ENCODE results near the gene LGR4.
"Not testable (repeated sequence)": the region's sequence is repeated elsewhere in the genome, so short reads cannot be mapped to it uniquely, and the experiment has no call there.

Gene LGR4

GRCh38 chr11:27331981-27332380 lies 140.6 kb downstream of the LGR4 start:
- DNase-seq: no peak

GRCh38 chr11:27330633-27331270 lies 141.8 kb downstream of the LGR4 start:
- DNase-seq: no peak

DNA sequence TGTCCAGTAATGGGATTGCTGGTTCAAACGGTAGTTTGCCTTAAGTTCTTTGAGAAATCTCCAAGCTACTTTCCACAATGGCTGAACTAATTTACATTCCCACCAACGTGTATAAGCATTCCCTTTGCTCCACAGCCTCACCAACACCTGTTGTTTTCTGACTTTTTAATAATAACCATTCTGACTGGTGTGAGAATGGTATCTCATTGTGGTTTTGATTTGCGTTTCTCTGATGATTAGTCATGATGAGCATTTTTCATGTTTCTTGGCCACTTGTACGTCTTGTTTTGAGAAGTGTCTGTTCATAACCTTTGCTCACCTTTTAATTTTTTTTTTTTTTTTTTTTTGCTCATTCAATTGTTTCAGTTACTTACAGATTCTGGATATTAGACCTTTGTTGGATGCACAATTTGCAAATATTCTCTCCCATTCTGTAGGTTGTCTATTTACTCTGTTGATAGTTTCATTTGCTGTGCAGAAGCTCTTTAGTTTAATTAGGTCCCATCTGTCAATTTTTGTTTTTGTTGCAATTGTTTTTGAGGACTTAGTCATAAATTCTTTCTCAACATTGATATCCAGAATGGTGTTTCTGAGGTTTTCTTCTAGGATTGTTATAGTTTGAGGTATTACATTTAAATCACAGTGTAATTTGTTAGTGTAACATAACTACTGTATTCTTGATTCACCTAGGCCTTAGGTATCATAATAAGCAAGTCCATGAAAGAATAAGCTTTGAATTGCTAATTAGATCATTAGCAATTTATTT lies 142.5 kb downstream of the LGR4 start:
- DNase-seq: no peak

DNA sequence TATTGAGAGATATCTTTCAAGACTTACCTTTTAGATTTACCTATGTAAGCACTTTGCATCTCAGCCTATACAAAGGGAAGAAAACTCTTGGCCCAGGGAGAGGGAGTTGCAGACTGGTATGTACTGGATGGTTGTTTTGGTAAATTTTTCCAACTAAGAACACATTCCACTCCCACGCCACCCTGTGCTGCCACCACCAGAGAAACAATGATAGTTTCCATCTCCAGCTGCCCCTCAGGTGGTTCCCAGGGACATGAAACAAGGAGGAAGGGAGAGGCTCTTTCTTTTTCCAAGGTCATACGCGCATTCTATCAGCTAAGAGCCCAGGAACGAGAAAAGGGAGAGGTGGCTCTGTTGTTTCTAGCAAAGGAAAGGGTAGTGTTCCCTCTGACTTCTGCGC lies 144.0 kb downstream of the LGR4 start:
- DNase-seq: no peak

- DNase-seq: not testable (repeated sequence)
Observed at GRCh38 chr11:27327064-27327463, 145.5 kb downstream of the LGR4 start.

- not testable (repeated sequence) for DNase-seq
Observed at GRCh38 chr11:27322196-27322595, 150.4 kb downstream of the LGR4 start.

DNA sequence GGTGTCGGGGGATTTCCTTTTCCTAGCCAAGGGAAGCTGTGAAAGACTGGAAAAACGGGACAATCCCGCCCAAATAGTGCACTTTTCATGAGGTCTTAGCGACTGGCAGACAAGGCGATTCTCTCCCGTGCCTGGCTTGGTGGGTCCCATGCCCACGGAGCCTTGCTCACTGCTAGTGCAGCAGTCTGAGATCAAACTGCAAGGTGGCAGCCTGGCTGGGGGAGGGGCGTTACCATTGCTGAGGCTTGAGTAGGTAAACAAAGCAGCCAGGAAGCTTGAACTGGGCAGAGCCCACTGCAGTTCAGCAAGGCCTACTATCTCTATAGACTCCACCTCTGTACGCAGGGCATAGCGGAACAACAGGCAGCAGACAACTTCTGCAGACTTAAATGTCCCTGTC lies 151.2 kb downstream of the LGR4 start:
- not testable (repeated sequence) for DNase-seq

DNA sequence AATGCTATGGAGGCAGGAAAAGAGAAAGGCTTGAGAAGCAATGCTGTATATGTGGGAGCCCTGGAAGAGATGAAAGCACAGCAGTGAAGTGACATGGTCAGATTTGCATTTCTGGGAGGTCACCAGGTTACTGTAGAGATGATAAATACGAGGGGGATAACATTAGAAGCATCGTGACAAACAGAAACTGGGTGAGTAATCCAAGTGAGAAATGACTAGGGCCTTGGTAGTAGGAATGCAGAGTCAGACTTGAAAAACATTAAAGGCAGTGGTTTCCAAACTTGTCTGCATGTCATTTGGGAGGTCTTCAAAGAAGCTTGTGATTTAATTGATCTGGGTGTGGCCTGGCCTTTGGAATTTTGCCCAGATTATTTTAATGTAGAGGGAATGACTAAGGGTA lies 153.5 kb downstream of the LGR4 start:
- no peak for DNase-seq

DNA sequence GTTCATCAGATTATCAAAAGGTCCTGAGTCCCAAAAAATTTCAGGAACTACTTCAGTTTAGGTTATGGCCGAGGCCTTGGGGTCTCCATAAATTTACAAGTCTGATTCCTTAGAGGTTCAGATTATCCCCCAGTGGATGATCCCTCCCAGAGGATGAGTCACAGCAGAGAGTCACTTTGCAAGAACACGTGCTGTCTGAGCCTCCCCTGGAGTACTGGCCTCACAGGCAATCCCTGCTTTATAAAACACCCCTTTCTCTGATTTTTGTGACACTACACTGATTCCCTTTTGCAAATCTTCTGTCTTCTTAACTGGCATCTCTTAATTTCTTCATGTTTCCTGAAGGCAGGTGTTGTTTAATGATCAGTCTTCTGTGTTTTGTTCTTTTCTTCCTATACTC lies 154.8 kb downstream of the LGR4 start:
- no peak for DNase-seq
